MV-4-11 (cell line): ENCODE results near the gene SNX33.
"Not testable (repeated sequence)": the region's sequence is repeated elsewhere in the genome, so short reads cannot be mapped to it uniquely, and the experiment has no call there.

Experiments used
- DNase-seq: peaks from one replicate; lab custom pipeline; 2025; lab: John Stamatoyannopoulos, UW

SNX33 gene

GRCh38 chr15:75699961-75700874 is 52.5 kb downstream of the SNX33 start:
- peak; percentile 77 for DNase-seq

- DNase-seq, result not testable (repeated sequence)
Observed at GRCh38 chr15:75701071-75702003, 53.6 kb downstream of the SNX33 start.

GRCh38 chr15:75702436-75702835 is 54.7 kb downstream of the SNX33 start:
- peak; percentile 35 for DNase-seq

GRCh38 chr15:75703440-75704262 is 55.9 kb downstream of the SNX33 start:
- peak; percentile 7 for DNase-seq

- DNase-seq, result no peak
Observed at GRCh38 chr15:75704263-75704615, 56.5 kb downstream of the SNX33 start.

- DNase-seq, result no peak
Observed at GRCh38 chr15:75704618-75705017, 56.9 kb downstream of the SNX33 start.

GRCh38 chr15:75705375-75705774 is 57.7 kb downstream of the SNX33 start:
- not testable (repeated sequence) for DNase-seq

- DNase-seq, result no peak
Observed at GRCh38 chr15:75705854-75706681, 58.4 kb downstream of the SNX33 start.

GRCh38 chr15:75706682-75706954 is 58.9 kb downstream of the SNX33 start:
- no peak for DNase-seq

- DNase-seq, result not testable (repeated sequence)
Observed at GRCh38 chr15:75709458-75709857, 61.7 kb downstream of the SNX33 start.

- DNase-seq, result not testable (repeated sequence)
Observed at GRCh38 chr15:75710874-75711273, 63.2 kb downstream of the SNX33 start.

GRCh38 chr15:75711495-75711894 is 63.8 kb downstream of the SNX33 start:
- peak; percentile 22 for DNase-seq
